ENCODE results near the gene CSMD2. TPM values are rescaled to one million over a fixed set of nuclear protein-coding genes. Genes with fewer than 3 reads are reported as not detected.

Gene CSMD2
- total and polyA plus RNA-seq, 2 of the 4 experiments (the other 2 are of a cell fraction) = under 0.01 to 0.36 TPM

- no TSS peak for BruUV-seq (replicated peaks)
Observed at GRCh38 chr1:34115233-34115632, 49.8 kb downstream of the CSMD2 start.

More at GRCh38 chr1:34115233-34115632, 49.8 kb downstream of the CSMD2 start:
- DNase-seq = no peak
- H2AK5ac ChIP-seq (ENCODE audit: low read depth, low read length) = no peak overlapping the region
- H4K20me1 ChIP-seq (ENCODE audit: insufficient read depth, low read length) = no peaks in the 10 kb centered on the region
- H3K18ac ChIP-seq (ENCODE audit: low read depth, low read length) = no peak overlapping the region
- no peak overlapping the region for H2BK20ac ChIP-seq (ENCODE audit: low read depth, low read length)
- H2BK5ac ChIP-seq (ENCODE audit: low read depth, low read length, poor library complexity, severe bottlenecking) = no peak overlapping the region
- H3K27ac ChIP-seq (ENCODE audit: insufficient read depth, low read length) = no peak overlapping the region
- H3K4me1 ChIP-seq (ENCODE audit: control insufficient read depth, insufficient read depth, low read length) = no peaks in the 10 kb centered on the region
- no peak overlapping the region for H3K23ac ChIP-seq (ENCODE audit: low read depth, low read length)
- H2BK15ac ChIP-seq (ENCODE audit: low read depth, low read length) = no peak overlapping the region
- H4K91ac ChIP-seq (ENCODE audit: insufficient read depth, low read depth, low read length) = no peak overlapping the region
- no peak for ATAC-seq (ENCODE audit: low read depth)
- H3K9me3 ChIP-seq (ENCODE audit: control insufficient read depth, insufficient read depth, low read length) = peaks cover 11% of the 10 kb centered on the region; the same call in 1 of the 2 replicates
- H3K36me3 ChIP-seq (ENCODE audit: control insufficient read depth, insufficient read depth, low read length) = no peaks in the 10 kb centered on the region
- no peaks in the 10 kb centered on the region for H3K27me3 ChIP-seq (ENCODE audit: control insufficient read depth, insufficient read depth, low read length)
- in situ Hi-C loops (cut with MboI; ENCODE audit: low sequenced_read_pairs) = no loop called here
- H2AFZ ChIP-seq (replicated peaks; ENCODE audit: low read length, poor library complexity) = no peak overlapping the region
- H3K4me3 ChIP-seq (ENCODE audit: insufficient read depth, low read depth, low read length) = no peak overlapping the region
- no peak overlapping the region for H2AK9ac ChIP-seq (replicated peaks; ENCODE audit: low read depth, low read length, poor library complexity)
- dilution Hi-C loops (cut with HindIII; ENCODE audit: low sequenced_read_pairs, unreplicated experiment) = no loop called here
- no peaks in the 10 kb centered on the region for H3K9me1 ChIP-seq (ENCODE audit: insufficient read depth, low read length)
- H2BK120ac ChIP-seq (ENCODE audit: low read depth, low read length) = no peak overlapping the region
- H3K9ac ChIP-seq (ENCODE audit: low read depth, low read length) = no peak overlapping the region
- no peak overlapping the region for H3K56ac ChIP-seq (ENCODE audit: extremely low read depth, insufficient read depth, low read length)
- ChIA-PET POLR2A (ENCODE audit: unreplicated experiment) (no interaction called here), CTCF (no interaction called here)
- no peak overlapping the region for H3K4me2 ChIP-seq (ENCODE audit: low read depth, low read length)
- no peak overlapping the region for H4K5ac ChIP-seq (ENCODE audit: low read depth, low read length)
- no peak for TF ChIP-seq ELK1 (IDR thresholded peaks at IDR 0.05; ENCODE audit: borderline replicate concordance, low read depth, low read length)
- no peak for TF ChIP-seq USF2 (IDR thresholded peaks at IDR 0.05; ENCODE audit: low read depth, low read length)
- TF ChIP-seq CEBPB (IDR thresholded peaks at IDR 0.05; ENCODE audit: low read depth, low read length) = no peak
- TF ChIP-seq SMC3 (IDR thresholded peaks at IDR 0.05; ENCODE audit: low read depth, low read length) = no peak
- no peak for TF ChIP-seq MAZ (IDR thresholded peaks at IDR 0.05; ENCODE audit: borderline replicate concordance, low read depth, low read length)
- TF ChIP-seq NFE2L2 (IDR thresholded peaks at IDR 0.05; ENCODE audit: low read depth, low read length) = no peak
- TF ChIP-seq RFX5 (IDR thresholded peaks at IDR 0.05; ENCODE audit: low read depth, low read length) = no peak
- TF ChIP-seq RAD21 (IDR thresholded peaks at IDR 0.05; ENCODE audit: low read length) = no peak
- no peak for TF ChIP-seq CTCF (conservative IDR thresholded peaks at IDR 0.05; ENCODE audit: low read depth, low read length)
- no peaks in the 10 kb centered on the region for H3K79me1 ChIP-seq (ENCODE audit: low read depth in 1 of 2, low read length in 2 of 2)
- H4K8ac ChIP-seq (ENCODE audit: low read depth in 2 of 2, low read length in 2 of 2) = no peak overlapping the region
- intact Hi-C loops (cut with micrococcal nuclease) = no loop called here
- no CpG with 5 or more reads among the region's 1 CpG for WGBS, 2 experiments (ENCODE audit: extremely low coverage in 2 of 2, insufficient read length in 1 of 2)
- H3K14ac ChIP-seq (replicated peaks; ENCODE audit: low read depth, low read length) = no peak overlapping the region
- H3K4ac ChIP-seq (ENCODE audit: low read depth, low read length) = no peak overlapping the region
